Measurements from ENCODE around the gene GABRQ.
"Not testable (repeated sequence)": the region's sequence is repeated elsewhere in the genome, so short reads cannot be mapped to it uniquely, and the experiment has no call there.

Gene GABRQ

DNA sequence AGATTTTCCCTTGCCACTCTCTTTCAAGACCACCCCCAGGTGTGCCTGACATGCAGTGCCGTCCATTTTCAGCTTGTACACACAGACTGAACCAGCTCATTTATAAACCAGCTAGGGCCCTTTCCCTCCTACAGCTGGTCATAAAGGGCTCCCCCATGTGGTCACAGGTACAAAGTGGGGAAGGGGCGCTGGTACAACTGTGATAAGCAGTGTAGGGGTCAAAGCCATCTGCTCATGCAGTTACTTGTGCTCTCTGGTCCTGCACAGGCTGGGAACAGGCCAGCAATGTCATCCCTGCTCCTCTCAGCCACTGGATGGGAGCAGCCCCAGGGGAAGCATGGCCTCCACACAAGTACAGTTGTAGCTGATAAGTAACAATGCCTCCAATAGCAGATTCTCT lies 20.6 kb downstream of the GABRQ start:
- no peak for DNase-seq (ENCODE audit: low read depth)

DNA sequence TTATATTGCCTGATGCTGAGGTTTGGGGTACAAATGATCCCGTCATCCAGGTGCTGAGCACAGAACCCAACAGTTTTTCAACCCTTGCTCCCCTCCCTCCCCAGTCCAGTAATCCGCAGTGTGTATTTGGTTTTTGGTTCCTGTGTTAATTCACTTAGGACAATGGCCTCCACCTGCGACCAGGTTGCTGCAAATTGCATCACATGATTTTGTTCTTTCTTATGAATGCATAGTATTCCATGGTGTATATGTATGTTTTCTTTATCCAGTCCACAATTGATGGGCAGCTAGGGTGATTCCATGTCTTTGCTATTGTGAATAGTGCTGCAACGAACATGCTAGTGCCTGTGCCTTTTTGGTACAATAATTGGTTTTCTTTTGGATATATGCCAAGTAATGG lies 25.4 kb downstream of the GABRQ start:
- DNase-seq (ENCODE audit: low read depth): no peak

DNA sequence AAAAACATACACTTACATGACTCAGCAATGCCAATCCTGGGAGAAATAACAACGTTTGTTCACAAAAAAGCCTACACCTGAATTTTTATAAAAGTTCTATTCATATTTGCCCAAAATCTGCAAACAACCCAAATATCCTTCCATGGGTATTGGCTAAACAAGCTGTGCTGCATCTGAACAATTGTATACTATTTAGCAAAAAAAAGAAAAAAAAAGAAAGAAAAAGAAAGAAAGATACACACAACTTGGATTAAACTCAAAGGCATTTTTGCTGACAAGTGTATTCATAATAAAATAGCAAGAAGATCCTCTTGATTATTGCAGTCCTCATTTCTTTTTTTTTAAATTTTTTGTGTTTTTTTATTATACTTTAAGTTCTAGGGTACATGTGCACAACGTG lies 36.4 kb downstream of the GABRQ start:
- DNase-seq (ENCODE audit: low read depth): no peak

DNA sequence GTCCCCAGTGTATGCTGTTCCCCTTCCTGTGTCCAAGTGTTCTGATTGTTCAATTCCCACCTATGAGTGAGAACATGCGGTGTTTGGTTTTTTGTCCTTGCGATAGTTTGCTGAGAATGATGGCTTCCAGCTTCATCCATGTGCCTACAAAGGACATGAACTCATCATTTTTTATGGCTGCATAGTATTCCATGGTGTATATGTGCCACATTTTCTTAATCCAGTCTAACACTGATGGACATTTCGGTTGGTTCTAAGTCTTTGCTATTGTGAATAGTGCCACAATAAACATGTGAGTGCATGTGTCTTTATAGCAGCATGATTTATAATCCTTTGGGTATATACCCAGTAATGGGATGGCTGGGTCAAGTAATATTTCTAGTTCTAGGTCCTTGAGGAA lies 37.0 kb downstream of the GABRQ start:
- not testable (repeated sequence) for DNase-seq (ENCODE audit: low read depth)

DNA sequence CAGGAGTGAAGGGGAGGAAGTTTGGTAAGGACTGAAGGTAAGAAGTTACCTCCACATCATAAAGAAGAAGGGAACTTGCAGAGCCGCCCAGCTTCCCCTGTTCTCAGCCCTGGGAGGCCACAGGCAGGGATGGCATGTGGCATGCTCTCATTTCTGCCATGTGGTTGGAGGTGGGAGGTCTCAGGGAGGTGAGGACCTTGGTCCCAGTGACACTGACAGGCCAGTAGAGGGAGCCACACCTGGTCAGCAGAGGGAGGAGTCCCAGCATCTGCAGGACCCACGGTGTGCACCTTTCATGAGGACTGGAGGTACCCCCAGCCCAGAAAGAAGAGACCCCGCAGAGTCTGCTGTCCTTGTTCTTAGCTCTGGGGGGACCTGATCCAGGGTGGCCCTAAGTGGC lies 43.3 kb downstream of the GABRQ start:
- not testable (repeated sequence) for DNase-seq (ENCODE audit: low read depth)

DNA sequence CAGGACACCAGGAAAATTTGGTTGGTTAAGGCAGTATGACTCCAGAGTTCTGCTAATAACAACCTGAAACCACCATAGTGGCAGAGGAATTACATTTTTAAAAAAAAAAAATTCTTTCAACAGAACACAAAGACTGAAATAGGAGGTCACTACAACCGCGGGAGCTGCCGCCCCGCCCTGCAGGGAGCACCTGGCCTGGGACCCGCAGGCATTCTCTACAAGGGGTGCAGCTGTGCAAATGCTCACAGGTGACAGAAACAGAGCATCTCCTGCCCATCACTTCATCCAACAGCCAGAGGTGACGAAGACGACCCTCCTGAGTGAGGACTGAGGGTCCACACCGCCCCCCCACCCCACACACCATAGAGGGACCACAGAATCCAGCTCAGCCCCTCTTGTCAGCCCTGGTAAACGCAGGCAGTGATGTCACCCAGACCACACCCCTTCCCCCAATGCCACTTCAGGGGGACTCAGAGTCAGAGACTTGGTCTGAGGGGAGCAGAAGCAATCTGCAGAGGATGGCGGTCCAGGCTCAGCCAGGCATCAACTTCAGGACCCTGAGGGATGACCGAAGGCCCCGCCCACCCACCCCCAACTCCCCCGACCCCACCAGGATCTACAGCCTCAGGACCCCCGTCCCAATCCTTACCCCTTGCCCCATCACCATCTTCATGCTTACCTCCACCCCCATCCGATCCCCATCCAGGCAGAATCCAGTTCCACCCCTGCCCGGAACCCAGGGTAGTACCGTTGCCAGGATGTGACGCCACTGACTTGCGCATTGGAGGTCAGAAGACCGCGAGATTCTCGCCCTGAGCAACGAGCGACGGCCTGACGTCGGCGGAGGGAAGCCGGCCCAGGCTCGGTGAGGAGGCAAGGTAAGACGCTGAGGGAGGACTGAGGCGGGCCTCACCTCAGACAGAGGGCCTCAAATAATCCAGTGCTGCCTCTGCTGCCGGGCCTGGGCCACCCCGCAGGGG lies 60.5 kb downstream of the GABRQ start, which contains the start of gene MAGEA3:
MAGEA3 (plus strand) TSS at position 843 of the 980 bp plus-strand sequence. CDS start 2,039 bp downstream, outside the sequence.
- not testable (repeated sequence) for DNase-seq (ENCODE audit: low read depth)

DNA sequence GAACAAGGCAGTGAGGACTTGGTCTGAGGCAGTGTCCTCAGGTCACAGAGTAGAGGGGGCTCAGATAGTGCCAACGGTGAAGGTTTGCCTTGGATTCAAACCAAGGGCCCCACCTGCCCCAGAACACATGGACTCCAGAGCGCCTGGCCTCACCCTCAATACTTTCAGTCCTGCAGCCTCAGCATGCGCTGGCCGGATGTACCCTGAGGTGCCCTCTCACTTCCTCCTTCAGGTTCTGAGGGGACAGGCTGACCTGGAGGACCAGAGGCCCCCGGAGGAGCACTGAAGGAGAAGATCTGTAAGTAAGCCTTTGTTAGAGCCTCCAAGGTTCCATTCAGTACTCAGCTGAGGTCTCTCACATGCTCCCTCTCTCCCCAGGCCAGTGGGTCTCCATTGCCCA lies 62.7 kb downstream of the GABRQ start:
- DNase-seq (ENCODE audit: low read depth): not testable (repeated sequence)

DNA sequence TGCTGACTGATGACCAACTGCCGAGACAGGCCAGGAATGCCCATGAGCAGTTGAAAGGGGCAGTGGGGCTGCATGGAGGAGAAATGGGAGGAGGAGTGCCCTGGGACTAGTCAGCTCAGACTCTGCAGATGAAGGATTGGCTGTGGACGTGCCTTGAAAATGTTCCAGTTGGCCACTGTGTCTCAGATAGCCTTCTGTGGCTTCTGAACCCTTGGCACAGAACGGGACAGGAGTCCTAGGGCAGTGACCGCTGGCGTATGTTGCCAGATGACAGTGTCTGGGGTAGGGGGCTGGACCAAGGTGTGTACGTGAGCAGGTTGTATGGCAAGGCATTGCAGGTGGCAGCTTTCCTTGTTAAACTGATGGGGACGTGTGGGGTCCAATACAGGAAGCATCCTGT lies 68.8 kb downstream of the GABRQ start:
- DNase-seq (ENCODE audit: low read depth): not testable (repeated sequence)
